HepG2 (cell line): ENCODE measurements around the gene SEMA3B. TPM values are rescaled to one million over a fixed set of nuclear protein-coding genes. Genes with fewer than 3 reads are reported as not detected.

Experiments
- BCL3 ChIP-seq: sonication (generic); formaldehyde crosslinking; IDR thresholded peaks from 2 replicates; pipeline ENCODE4 v1.5.1; 2020; ENCODE audit warnings: mild to moderate bottlenecking, missing genetic modification reagents, moderate library complexity
- BRF2 ChIP-seq: sonication (generic); formaldehyde crosslinking; IDR thresholded peaks from 2 replicates; pipeline ENCODE4 v1.8.1; 2022; ENCODE audit warnings: mild to moderate bottlenecking, missing genetic modification reagents
- CEBPB ChIP-seq: IDR thresholded peaks from 2 replicates; pipeline ENCODE4 v1.6.1; 2011; ENCODE audit warnings: low read depth, low read length, improper control_type of control experiment, borderline replicate concordance
- DBP ChIP-seq: sonication (generic); formaldehyde crosslinking; IDR thresholded peaks from 2 replicates; pipeline ENCODE4 v1.4.0; 2020; ENCODE audit warnings: missing genetic modification reagents; ENCODE audit errors: not compliant biosample characterization
- E2F2 ChIP-seq: sonication (generic); formaldehyde crosslinking; IDR thresholded peaks from 2 replicates; pipeline ENCODE4 v1.4.0; 2020; ENCODE audit warnings: missing genetic modification reagents, borderline replicate concordance
- HNRNPLL ChIP-seq: fragments of 200-400 bp; formaldehyde crosslinking; IDR thresholded peaks from 2 replicates; pipeline ENCODE4 v1.6.1; 2017; ENCODE audit warnings: mild to moderate bottlenecking, low read depth, low read length; ENCODE audit not compliant: poor library complexity, severe bottlenecking
- MYNN ChIP-seq: sonication (generic); formaldehyde crosslinking; IDR thresholded peaks from 2 replicates; pipeline ENCODE4 v1.4.0; 2020; ENCODE audit warnings: mild to moderate bottlenecking, low read depth, missing genetic modification reagents
- PHF20 ChIP-seq: sonication (generic); formaldehyde crosslinking; IDR thresholded peaks from 2 replicates; pipeline ENCODE4 v1.5.0; 2020; ENCODE audit warnings: mild to moderate bottlenecking, missing genetic modification reagents
- REST ChIP-seq, 2 experiments: IDR thresholded peaks; 2 replicates each; pipeline ENCODE4 v1.6.1; 2011 to 2012; ENCODE audit warnings: low read length in 2 of 2, borderline replicate concordance in 1 of 2, low read depth in 1 of 2, mild to moderate bottlenecking in 1 of 2, moderate library complexity in 1 of 2
- SOX5 ChIP-seq: IDR thresholded peaks from 2 replicates; pipeline ENCODE4 v1.6.1; 2016; ENCODE audit warnings: borderline replicate concordance
- TCF12 ChIP-seq, 2 experiments: fragments of 450-650 bp in 1 of 2; sonication (generic) in 1 of 2; formaldehyde crosslinking in 1 of 2; IDR thresholded peaks; 2 replicates each; pipeline versions ENCODE4 v1.6.1 to v1.8.0; 2017 to 2022; ENCODE audit warnings: antibody characterized with exemption in 1 of 2, mild to moderate bottlenecking in 1 of 2, missing genetic modification reagents in 1 of 2, moderate library complexity in 1 of 2
- ZC3H13 ChIP-seq: sonication (generic); formaldehyde crosslinking; IDR thresholded peaks from 2 replicates; pipeline ENCODE4 v1.8.1; 2023; ENCODE audit warnings: mild to moderate bottlenecking, missing genetic modification reagents, moderate library complexity
- ZNF281 ChIP-seq: sonication (generic); formaldehyde crosslinking; IDR thresholded peaks from 2 replicates; pipeline ENCODE4 v1.4.0; 2020; ENCODE audit warnings: missing genetic modification reagents, borderline replicate concordance
- ZNF354B ChIP-seq: sonication (generic); formaldehyde crosslinking; IDR thresholded peaks from 2 replicates; pipeline ENCODE4 v1.8.0; 2022; ENCODE audit warnings: mild to moderate bottlenecking, missing genetic modification reagents
- ZNF615 ChIP-seq: sonication (generic); formaldehyde crosslinking; IDR thresholded peaks from 2 replicates; pipeline ENCODE4 v1.5.0; 2020; ENCODE audit warnings: mild to moderate bottlenecking, missing genetic modification reagents, borderline replicate concordance
- ZNF674 ChIP-seq: sonication (generic); formaldehyde crosslinking; IDR thresholded peaks from 2 replicates; pipeline ENCODE4 v1.5.0; 2020; ENCODE audit warnings: low read depth, mild to moderate bottlenecking, missing genetic modification reagents
- polyA plus RNA-seq, 8 experiments: library from polyadenylated mRNA; depleted of rRNA in 3 of 8; stranded (reverse) in 7 of 8; unstranded in 1 of 8; fragments of >200 nt; fragmentation: Illumina TruSeq in 4 of 8; extraction: Trizol in 4 of 8; gene quantifications; 2 replicates each; pipeline versions ENCODE4 v1.2.1 to v1.2.3, GENCODE V29; 2011 to 2016; ENCODE audit warnings: low read depth in 4 of 8, missing spikeins in 1 of 8, mixed read lengths in 1 of 8; ENCODE audit not compliant: insufficient read depth in 1 of 8
- total RNA-seq, 5 experiments: library from RNA; depleted of rRNA; stranded (reverse); fragments of >200 nt; fragmentation: Illumina TruSeq; extraction: Trizol; gene quantifications; 2 replicates each; pipeline ENCODE4 v1.2.3, GENCODE V29; 2016; ENCODE audit warnings: low read depth in 1 of 5

Gene SEMA3B
- total and polyA plus RNA-seq, 2 of the 13 experiments (the other 11 are each of a cell fraction or from before 2014, with no cell fraction given) = 93.2 to 158 TPM

- no peak for TF ChIP-seq E2F2 (CRISPR knock-in tag)
- no peak for TF ChIP-seq BCL3 (CRISPR knock-in tag)
- no peak for TF ChIP-seq ZNF674 (CRISPR knock-in tag)
- TF ChIP-seq ZNF354B (CRISPR knock-in tag) = no peak
- TF ChIP-seq HNRNPLL = peak; percentile 11
- no peak for TF ChIP-seq SOX5
- TF ChIP-seq DBP (CRISPR knock-in tag) = no peak
- TF ChIP-seq CEBPB = no peak
- TF ChIP-seq ZNF615 (CRISPR knock-in tag) = no peak
- TF ChIP-seq ZC3H13 = no peak
- TF ChIP-seq PHF20 = no peak
- no peak for TF ChIP-seq TCF12 (IDR thresholded peaks at IDR 0.05)
- no peak for TF ChIP-seq TCF12 (CRISPR knock-in tag; IDR thresholded peaks at IDR 0.05)
- no peak for TF ChIP-seq ZNF281 (CRISPR knock-in tag)
- no peak for TF ChIP-seq BRF2 (CRISPR knock-in tag)
- TF ChIP-seq MYNN (CRISPR knock-in tag) = no peak
- no peak for TF ChIP-seq REST (IDR thresholded peaks at IDR 0.05; ENCODE audit: borderline replicate concordance in 1 of 2, low read depth in 1 of 2, low read length in 2 of 2)
These were observed 53.6 kb downstream of the SEMA3B start, which contains the start of gene HYAL2 (continued) for GRCh38 chr3:50322386-50323091.
